K562 (cell line): Measurements from ENCODE around the gene STARD13.

Source experiments
- ARID4B ChIP-seq: sonication (generic); formaldehyde crosslinking; IDR thresholded peaks from 2 replicates; pipeline ENCODE4 v1.8.0; 2022; ENCODE audit warnings: mild to moderate bottlenecking, missing genetic modification reagents
- CLOCK ChIP-seq: fragments of 250-450 bp; sonication (Bioruptor Pico); IDR thresholded peaks from 2 replicates; pipeline ENCODE4 v1.4.0; 2020; ENCODE audit warnings: mild to moderate bottlenecking, moderate library complexity, borderline replicate concordance
- CTCF ChIP-seq, 3 experiments: IDR thresholded peaks in 2 of 3; conservative IDR thresholded peaks in 1 of 3; 2 replicates each; pipeline ENCODE4 v1.5.1; 2011 to 2012; ENCODE audit warnings: low read length in 3 of 3, mild to moderate bottlenecking in 3 of 3, control low read depth in 2 of 3, improper control_type of control experiment in 1 of 3, inconsistent platforms in 1 of 3, low read depth in 1 of 3, mixed read lengths in 1 of 3, moderate library complexity in 1 of 3; ENCODE audit not compliant: insufficient read depth in 2 of 3
- HDGF ChIP-seq: fragments of 450-650 bp; IDR thresholded peaks from 2 replicates; pipeline ENCODE4 v1.6.1; 2016
- KAT7 ChIP-seq: sonication (generic); formaldehyde crosslinking; IDR thresholded peaks from 2 replicates; pipeline ENCODE4 v1.8.0; 2022; ENCODE audit warnings: missing genetic modification reagents, mild to moderate bottlenecking, borderline replicate concordance
- L3MBTL2 ChIP-seq: fragments of 450-650 bp; IDR thresholded peaks from 2 replicates; pipeline ENCODE4 v1.6.1; 2016; ENCODE audit warnings: mild to moderate bottlenecking, moderate library complexity
- MEIS2 ChIP-seq: fragments of 450-650 bp; IDR thresholded peaks from 2 replicates; pipeline ENCODE4 v1.6.1; 2014; ENCODE audit warnings: mild to moderate bottlenecking; ENCODE audit not compliant: partially characterized antibody
- POLR2A ChIP-seq: fragments of 450-650 bp; conservative IDR thresholded peaks from 2 replicates; pipeline ENCODE4 v1.6.1; 2016
- TAF9B ChIP-seq: fragments of 450-650 bp; IDR thresholded peaks from 2 replicates; pipeline ENCODE4 v1.6.1; 2018; ENCODE audit warnings: mild to moderate bottlenecking; ENCODE audit not compliant: partially characterized antibody
- USF2 ChIP-seq: sonication (generic); formaldehyde crosslinking; IDR thresholded peaks from 2 replicates; pipeline ENCODE4 v1.5.0; 2020; ENCODE audit warnings: missing genetic modification reagents
- ZBTB17 ChIP-seq: fragments of 450-650 bp; formaldehyde crosslinking; IDR thresholded peaks from 2 replicates; pipeline ENCODE4 v1.4.0; 2020; ENCODE audit warnings: mild to moderate bottlenecking
- ZBTB33 ChIP-seq: sonication (generic); formaldehyde crosslinking; IDR thresholded peaks from 2 replicates; pipeline ENCODE4 v1.8.1; 2023; ENCODE audit warnings: mild to moderate bottlenecking, missing genetic modification reagents
- ZNF785 ChIP-seq: fragments of 250-450 bp; sonication (Bioruptor Pico); IDR thresholded peaks from 2 replicates; pipeline ENCODE4 v1.4.0; 2020; ENCODE audit warnings: mild to moderate bottlenecking

- TF ChIP-seq CLOCK (CRISPR knock-in tag) (no peak), HDGF (no peak), ARID4B (CRISPR knock-in tag) (no peak), ZBTB17 (CRISPR knock-in tag) (no peak), ZBTB33 (CRISPR knock-in tag) (no peak), TAF9B (no peak), L3MBTL2 (no peak), KAT7 (CRISPR knock-in tag) (no peak), ZNF785 (CRISPR knock-in tag) (no peak), CTCF (IDR thresholded peaks at IDR 0.05 in 2 of 3, conservative IDR thresholded peaks at IDR 0.05 in 1 of 3; ENCODE audit: insufficient read depth in 2 of 3, low read depth in 1 of 3, low read length in 3 of 3) (no peak), POLR2A (no peak), MEIS2 (no peak), USF2 (CRISPR knock-in tag) (no peak)
These were observed 213.3 kb downstream of the STARD13 start for GRCh38 chr13:33072282-33072681.
